Stimulated activated CD4-positive, alpha-beta T cell treated with anti-CD3 and anti-CD28 coated beads, Interleukin-1b, Interleukin-23, amount 100 ng/mL, for 4 hours (primary cell): ENCODE results near the gene TSC22D2.

ENCODE experiments used
- DNase-seq, 2 donors: peaks; one replicate each; pipeline ENCODE4 v3.0.0-alpha.2; 2020; ENCODE audit warnings: low read depth in 2 of 2

Gene TSC22D2

DNA sequence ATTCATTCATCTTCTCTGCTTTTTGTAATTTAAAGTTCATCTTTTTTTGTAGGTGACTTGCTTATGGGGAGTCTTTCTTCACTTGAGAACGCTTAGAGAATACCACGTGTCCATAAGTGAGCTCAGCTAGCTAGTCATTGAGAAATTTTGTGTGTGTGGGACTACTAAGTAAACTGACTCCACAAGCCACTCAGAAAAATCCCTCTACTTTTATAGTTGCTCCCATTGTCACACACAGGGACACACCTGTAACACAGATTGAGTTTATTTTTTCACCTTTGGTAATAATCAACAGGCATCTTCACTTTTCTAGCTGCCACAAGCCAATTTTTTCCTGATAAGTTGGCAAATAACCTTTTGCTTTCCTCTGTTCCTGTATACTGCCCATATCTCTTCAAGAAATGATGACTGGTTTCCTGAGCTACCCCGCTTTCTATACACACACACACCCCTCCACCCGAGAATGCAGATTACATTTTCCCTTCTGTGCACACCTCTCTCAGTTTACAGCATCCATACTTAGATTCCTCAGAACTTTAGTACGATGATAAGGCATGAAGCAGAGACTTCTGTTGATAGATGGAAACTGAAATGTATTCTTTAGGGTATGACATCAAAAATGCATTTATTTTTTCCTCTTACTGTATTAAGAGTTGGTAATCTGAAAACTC, 4.6 kb downstream of the TSC22D2 start:
- DNase-seq, result no peak

GRCh38 chr3:150414258-150414657, 6.2 kb downstream of the TSC22D2 start:
- no peak for DNase-seq

DNA sequence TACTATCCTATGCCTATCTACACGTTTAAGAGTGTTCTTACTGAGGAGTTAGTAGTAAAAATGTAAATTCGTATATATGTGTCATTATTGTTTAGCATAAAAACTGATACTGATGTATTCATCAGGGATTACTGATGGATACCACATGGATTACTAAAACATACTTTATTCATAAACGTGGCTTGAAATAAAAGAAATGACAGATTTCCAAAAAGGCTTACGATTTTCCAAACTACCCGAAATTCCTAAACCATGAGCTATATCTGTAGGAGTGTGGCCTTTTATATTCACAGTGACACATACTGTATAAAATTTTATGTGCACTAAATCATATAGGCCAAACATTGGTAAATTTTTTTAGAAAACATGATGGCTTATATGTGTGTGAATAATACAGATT, 6.9 kb downstream of the TSC22D2 start:
- DNase-seq, result no peak

GRCh38 chr3:150419076-150419868, 11.2 kb downstream of the TSC22D2 start:
- DNase-seq, result no peak

GRCh38 chr3:150419959-150420358, 11.9 kb downstream of the TSC22D2 start:
- DNase-seq, result no peak

DNA sequence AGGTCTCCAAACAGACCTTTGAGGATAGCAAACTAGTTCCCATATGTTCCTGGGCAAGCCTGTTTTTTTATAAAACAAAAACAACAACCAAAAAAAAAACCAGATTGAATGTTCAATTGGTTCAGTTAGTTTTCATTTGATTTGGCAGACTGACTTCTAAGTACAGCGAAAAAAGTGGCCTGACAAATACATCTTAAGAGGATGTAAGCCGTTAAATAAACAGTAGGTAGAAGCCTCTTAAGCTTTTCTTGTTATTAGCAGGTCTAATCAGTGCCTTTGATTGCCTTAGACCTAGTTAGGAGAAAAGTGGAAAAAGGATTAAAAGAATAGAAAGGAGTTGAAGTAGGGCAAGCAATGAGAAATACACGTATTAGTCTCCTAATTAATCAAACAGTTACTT, 13.2 kb downstream of the TSC22D2 start:
- no peak for DNase-seq

DNA sequence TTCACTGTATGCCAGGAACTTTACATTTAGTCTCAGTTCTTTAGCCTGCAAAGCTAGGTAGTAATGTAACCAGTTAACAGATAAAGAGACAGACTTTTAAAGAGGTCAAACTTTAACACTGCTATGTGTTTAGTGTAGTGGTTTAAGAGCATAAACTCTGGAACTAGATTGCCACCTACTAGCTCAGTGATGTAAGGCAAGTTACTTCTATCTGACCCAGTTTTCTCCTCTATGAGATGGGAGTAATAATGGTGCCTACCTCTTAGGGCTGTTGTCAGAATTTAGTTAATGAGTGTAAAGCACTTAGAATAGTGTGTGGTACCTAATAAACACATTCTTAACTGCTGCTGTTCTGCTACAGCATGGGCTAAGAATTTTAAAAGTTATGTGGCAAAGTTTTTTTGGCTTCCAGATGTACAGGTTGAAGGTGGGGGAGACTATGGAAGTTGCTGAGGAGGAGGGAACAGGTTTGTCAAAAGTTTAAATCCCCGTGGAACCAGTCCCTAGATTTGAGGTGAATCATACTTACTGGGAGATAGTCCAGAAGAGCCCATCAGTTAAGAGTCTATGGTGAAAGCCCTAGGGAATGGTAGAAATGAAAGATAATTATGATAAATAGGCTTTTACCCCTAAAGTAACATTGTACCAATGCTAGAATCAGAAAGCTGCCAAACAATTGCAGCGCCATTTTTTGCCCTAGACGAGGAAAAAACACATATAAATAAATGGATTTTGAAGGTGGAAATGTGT, 13.9 kb downstream of the TSC22D2 start:
- no peak for DNase-seq

GRCh38 chr3:150422907-150423306, 14.8 kb downstream of the TSC22D2 start:
- DNase-seq, result no peak

DNA sequence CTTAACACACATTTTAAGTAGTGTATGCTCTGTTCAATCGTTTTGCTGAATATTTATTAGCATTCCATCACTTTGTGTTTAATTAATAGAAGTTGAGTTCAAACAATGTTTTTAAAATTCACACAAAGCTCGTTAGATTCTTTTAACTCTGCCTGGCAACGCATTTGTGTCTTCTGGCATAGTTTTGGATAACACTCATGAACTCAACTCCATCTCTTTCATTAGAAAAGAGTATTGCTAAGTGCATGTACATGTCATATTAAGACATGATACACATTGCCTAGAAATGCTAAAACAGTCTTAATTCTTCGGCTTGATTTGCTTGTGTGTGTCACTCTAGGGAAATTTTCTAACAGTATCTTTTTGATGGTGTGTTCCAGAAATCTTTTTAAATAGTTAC, 15.7 kb downstream of the TSC22D2 start:
- DNase-seq, result no peak

GRCh38 chr3:150426292-150426691, 18.2 kb downstream of the TSC22D2 start:
- DNase-seq, result no peak

GRCh38 chr3:150428562-150428961, 20.5 kb downstream of the TSC22D2 start:
- no peak for DNase-seq

- DNase-seq, result no peak
Measured at GRCh38 chr3:150429767-150430671, 21.9 kb downstream of the TSC22D2 start.

DNA sequence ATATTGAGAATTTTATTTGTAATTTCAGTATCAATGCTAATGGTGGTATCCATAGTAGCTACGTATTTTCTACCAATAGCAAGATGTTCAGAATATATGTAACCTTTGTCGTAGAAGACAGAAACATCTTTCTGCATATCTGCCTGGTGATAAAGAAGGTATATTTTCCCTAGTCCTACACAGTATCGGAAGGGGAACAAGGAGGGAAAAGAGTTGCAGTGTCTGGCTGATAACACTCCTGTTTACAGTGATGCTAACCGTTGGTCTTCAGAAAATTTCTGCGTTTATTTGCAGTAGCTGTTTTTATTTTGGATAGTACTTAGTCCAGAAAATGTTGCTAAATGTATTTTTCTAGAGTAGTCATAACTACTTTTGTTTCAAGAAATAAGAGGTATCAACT, 25.2 kb downstream of the TSC22D2 start:
- no peak for DNase-seq

DNA sequence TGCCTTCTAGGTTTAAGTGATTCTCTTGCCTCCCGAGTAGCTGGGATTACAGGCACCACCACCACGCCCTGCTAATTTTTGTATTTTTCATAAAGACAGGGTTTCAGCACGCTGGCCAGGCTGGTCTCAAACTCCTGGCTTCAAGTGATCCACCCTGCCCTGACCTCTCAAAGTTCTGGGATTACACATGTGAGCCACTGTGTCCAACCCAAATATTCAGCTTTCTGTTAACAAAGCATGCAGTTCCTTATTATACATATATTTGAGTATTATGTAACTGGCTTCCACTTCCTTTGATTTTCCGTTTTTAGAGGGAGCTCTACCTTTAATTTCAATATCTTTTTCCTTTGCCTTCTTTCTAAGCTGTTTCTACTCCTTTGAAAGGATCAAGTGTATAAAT, 26.1 kb downstream of the TSC22D2 start:
- no peak for DNase-seq

DNA sequence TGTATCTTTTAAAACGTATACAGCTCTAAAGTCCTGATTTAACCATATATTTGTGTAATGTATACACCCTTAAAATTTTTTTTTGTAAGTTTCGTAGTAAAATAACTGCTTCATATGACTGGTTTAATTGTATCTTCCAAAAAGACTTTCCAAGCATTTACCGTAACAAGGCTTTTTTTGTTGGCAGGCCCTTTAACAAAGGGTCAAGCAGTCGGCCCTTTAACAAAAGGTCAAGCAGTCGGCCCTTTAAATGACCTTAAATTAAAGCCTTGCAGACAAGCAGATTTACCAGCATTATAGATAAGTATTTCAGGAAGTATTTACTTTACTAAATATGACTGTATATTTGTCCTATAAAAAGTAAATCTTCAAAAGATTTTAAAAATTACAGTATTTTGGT, 28.1 kb downstream of the TSC22D2 start:
- no peak for DNase-seq

DNA sequence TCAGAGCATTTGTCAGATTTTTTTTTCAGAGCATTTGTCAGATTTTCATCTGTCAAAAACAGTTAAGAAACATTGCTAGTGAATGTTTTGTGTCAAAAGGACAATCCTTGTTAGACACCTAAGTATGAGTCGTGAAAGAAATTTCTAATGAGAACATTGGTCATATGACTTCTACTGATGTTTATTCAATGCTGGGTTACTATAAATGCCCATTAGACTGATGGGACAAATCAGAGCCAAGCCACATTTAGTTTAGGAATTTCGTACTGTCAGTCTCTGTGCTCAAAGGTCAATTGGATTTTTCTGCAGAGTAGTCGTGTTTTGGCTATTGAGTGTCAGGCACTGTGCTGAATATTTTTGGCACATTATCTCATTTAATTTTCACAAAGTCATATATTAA, 31.6 kb downstream of the TSC22D2 start:
- DNase-seq, result no peak

- no peak for DNase-seq
Measured at GRCh38 chr3:150443331-150443741, 35.2 kb downstream of the TSC22D2 start.

- no peak for DNase-seq
Measured at GRCh38 chr3:150444371-150444770, 36.3 kb downstream of the TSC22D2 start.

DNA sequence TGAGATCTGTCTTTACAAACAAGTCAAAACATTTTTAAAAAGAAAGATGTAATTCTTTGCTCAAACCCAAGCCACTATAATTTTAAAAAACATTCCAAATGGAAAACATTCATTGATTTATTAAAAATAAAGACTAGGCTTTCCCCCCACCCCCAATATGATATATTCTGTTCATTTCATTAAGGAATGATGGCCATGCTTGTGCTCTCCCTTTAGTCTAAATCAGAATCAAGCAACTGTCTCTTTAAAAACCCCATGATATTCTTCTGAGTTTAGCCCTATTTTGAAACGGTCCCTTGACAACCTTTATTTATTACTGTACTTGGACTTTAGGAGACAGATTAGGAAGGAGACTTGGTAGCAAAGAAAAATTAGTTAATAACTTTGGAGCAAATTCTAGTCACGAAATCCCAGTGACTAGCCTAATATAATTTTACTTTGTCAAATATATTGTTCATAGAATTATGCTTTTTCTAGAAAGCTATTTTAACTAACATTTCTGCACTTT, 38.4 kb downstream of the TSC22D2 start:
- no peak for DNase-seq

GRCh38 chr3:150447084-150447483, 39.0 kb downstream of the TSC22D2 start:
- no peak for DNase-seq
